ENCODE results near the gene DDIT4. TPM values are rescaled to one million over a fixed set of nuclear protein-coding genes. Genes with fewer than 3 reads are reported as not detected.

DDIT4 gene
- total RNA-seq, 1 donor from 2014 or later = 36.9 TPM

- Mint-ChIP-seq H3K27ac (no peak overlapping the region), H3K4me1 (ENCODE audit: low read depth) (peaks cover 10% of the 10 kb centered on the region), H3K27me3 (peaks cover 16% of the 10 kb centered on the region), H3K9me3 (ENCODE audit: low read depth) (no peaks in the 10 kb centered on the region), H3K36me3 (ENCODE audit: insufficient read depth) (no peaks in the 10 kb centered on the region), H3K4me3 (ENCODE audit: low read depth) (no peak overlapping the region)
- no peak for DNase-seq (ENCODE audit: low spot score, unreplicated experiment)
- TF ChIP-seq CTCF (IDR thresholded peaks at IDR 0.05; ENCODE audit: unreplicated experiment) = no peak
These were observed 40.5 kb downstream of the DDIT4 start for GRCh38 chr10:72314263-72314662.

GRCh38 chr10:72315054-72315453 lies 41.3 kb downstream of the DDIT4 start:
- TF ChIP-seq CTCF (IDR thresholded peaks at IDR 0.05; ENCODE audit: unreplicated experiment) = no peak

GRCh38 chr10:72315611-72316385 lies 42.1 kb downstream of the DDIT4 start:
- Mint-ChIP-seq H3K9me3 (ENCODE audit: low read depth) (no peaks in the 10 kb centered on the region), H3K27me3 (peaks cover 10% of the 10 kb centered on the region), H3K27ac (no peak overlapping the region), H3K4me1 (ENCODE audit: low read depth) (peaks cover 8% of the 10 kb centered on the region), H3K36me3 (ENCODE audit: insufficient read depth) (no peaks in the 10 kb centered on the region), H3K4me3 (ENCODE audit: low read depth) (no peak overlapping the region)
- no peak for TF ChIP-seq CTCF (IDR thresholded peaks at IDR 0.05; ENCODE audit: unreplicated experiment)
- DNase-seq (ENCODE audit: low spot score, unreplicated experiment) = no peak

More at GRCh38 chr10:72315054-72315453, 41.3 kb downstream of the DDIT4 start:
- Mint-ChIP-seq H3K27ac (no peak overlapping the region), H3K27me3 (peaks cover 10% of the 10 kb centered on the region), H3K36me3 (ENCODE audit: insufficient read depth) (no peaks in the 10 kb centered on the region), H3K4me1 (ENCODE audit: low read depth) (peaks cover 7% of the 10 kb centered on the region), H3K4me3 (ENCODE audit: low read depth) (no peak overlapping the region), H3K9me3 (ENCODE audit: low read depth) (no peaks in the 10 kb centered on the region)
- DNase-seq (ENCODE audit: low spot score, unreplicated experiment) = no peak

- Mint-ChIP-seq H3K9me3 (ENCODE audit: low read depth) (no peaks in the 10 kb centered on the region), H3K27ac (no peak overlapping the region), H3K27me3 (peaks cover 10% of the 10 kb centered on the region), H3K4me3 (ENCODE audit: low read depth) (no peak overlapping the region), H3K36me3 (ENCODE audit: insufficient read depth) (no peaks in the 10 kb centered on the region), H3K4me1 (ENCODE audit: low read depth) (peaks cover 8% of the 10 kb centered on the region)
- no peak for DNase-seq (ENCODE audit: low spot score, unreplicated experiment)
- no peak for TF ChIP-seq CTCF (IDR thresholded peaks at IDR 0.05; ENCODE audit: unreplicated experiment)
These were observed 42.6 kb downstream of the DDIT4 start for GRCh38 chr10:72316386-72316700.

- Mint-ChIP-seq H3K27me3 (peaks cover 10% of the 10 kb centered on the region), H3K36me3 (ENCODE audit: insufficient read depth) (no peaks in the 10 kb centered on the region), H3K4me3 (ENCODE audit: low read depth) (no peak overlapping the region), H3K4me1 (ENCODE audit: low read depth) (peaks cover 10% of the 10 kb centered on the region), H3K9me3 (ENCODE audit: low read depth) (no peaks in the 10 kb centered on the region), H3K27ac (no peak overlapping the region)
- no peak for DNase-seq (ENCODE audit: low spot score, unreplicated experiment)
- no peak for TF ChIP-seq CTCF (IDR thresholded peaks at IDR 0.05; ENCODE audit: unreplicated experiment)
These were observed 43.2 kb downstream of the DDIT4 start for GRCh38 chr10:72316748-72317435.

Measured in progenitor cell of endocrine pancreas (in vitro differentiated cells).